Ectodermal cell (in vitro differentiated cells): ENCODE measurements around the gene STX18.

Experiments used
- H3K27ac ChIP-seq: 2 replicates; pipeline ENCODE4 v1.7.0; 2013; ENCODE audit warnings: mild to moderate bottlenecking, low read depth, low read length; ENCODE audit not compliant: insufficient read depth, poor library complexity, severe bottlenecking
- H3K27me3 ChIP-seq: 2 replicates; pipeline ENCODE4 v1.7.0; 2013; ENCODE audit warnings: mild to moderate bottlenecking, low read length; ENCODE audit not compliant: insufficient read depth, control insufficient read depth, poor library complexity, severe bottlenecking
- H3K36me3 ChIP-seq: one replicate; pipeline ENCODE4 v1.7.0; 2013; ENCODE audit warnings: low read length; ENCODE audit not compliant: control insufficient read depth, insufficient read depth
- H3K4me1 ChIP-seq: one replicate; pipeline ENCODE4 v1.7.0; 2013; ENCODE audit warnings: low read length; ENCODE audit not compliant: control insufficient read depth, insufficient read depth
- H3K4me3 ChIP-seq: 2 replicates; pipeline ENCODE4 v1.7.0; 2013; ENCODE audit warnings: low read depth, low read length, control low read depth; ENCODE audit not compliant: insufficient read depth
- H3K9me3 ChIP-seq: 2 replicates; pipeline ENCODE4 v1.7.0; 2013; ENCODE audit warnings: mild to moderate bottlenecking, low read length, moderate library complexity; ENCODE audit not compliant: control insufficient read depth
- WGBS, 2 experiments: methylation state at CpG; one replicate each; pipeline ENCODE4 v1.1.7; 2013; ENCODE audit warnings: missing lambda C conversion rate in 2 of 2; 5-methylcytosine and 5-hydroxymethylcytosine counted together

Gene STX18

GRCh38 chr4:4376074-4376473 is 165.8 kb downstream of the STX18 start:
- no peak overlapping the region for H3K4me3 ChIP-seq
- H3K36me3 ChIP-seq = no peaks in the 10 kb centered on the region
- no peaks in the 10 kb centered on the region for H3K4me1 ChIP-seq
- WGBS, 2 experiments = 86 to 96% methylated on average over 3 to 4 of the region's 4 CpGs
- no peaks in the 10 kb centered on the region for H3K9me3 ChIP-seq
- H3K27ac ChIP-seq = no peak overlapping the region
- no peaks in the 10 kb centered on the region for H3K27me3 ChIP-seq

GRCh38 chr4:4374388-4375098 is 167.3 kb downstream of the STX18 start:
- no peaks in the 10 kb centered on the region for H3K4me1 ChIP-seq
- H3K27me3 ChIP-seq = no peaks in the 10 kb centered on the region
- 87 to 92% methylated on average over 6 of the region's 6 CpGs for WGBS, 2 experiments
- no peak overlapping the region for H3K27ac ChIP-seq
- H3K9me3 ChIP-seq = no peaks in the 10 kb centered on the region
- H3K4me3 ChIP-seq = no peak overlapping the region
- H3K36me3 ChIP-seq = no peaks in the 10 kb centered on the region
